ENCODE measurements around the gene CCDC197. TPM values are rescaled to one million over a fixed set of nuclear protein-coding genes. Genes with fewer than 3 reads are reported as not detected.

Gene CCDC197
- total RNA-seq, 1 experiment from 2014 or later, result not detected

- no peak overlapping the region for H3K4me3 ChIP-seq
- H2AFZ ChIP-seq, result no peak overlapping the region
- H3K9me2 ChIP-seq (ENCODE audit: insufficient read depth), result no peaks in the 10 kb centered on the region
- no peak overlapping the region for H3K4me2 ChIP-seq
- no peak for TF ChIP-seq EZH2 (IDR thresholded peaks at IDR 0.05; ENCODE audit: low read depth)
- no peak for TF ChIP-seq CTCF (conservative IDR thresholded peaks at IDR 0.05)
- H3K9me3 ChIP-seq (ENCODE audit: insufficient read depth, low read depth), result no peaks in the 10 kb centered on the region
- H3K36me3 ChIP-seq (ENCODE audit: low read depth), result no peaks in the 10 kb centered on the region
- intact Hi-C loops (cut with micrococcal nuclease; ENCODE audit: unreplicated experiment), result no loop called here
- ChIA-PET CTCF (no interaction called here), POLR2A (ENCODE audit: unreplicated experiment) (no interaction called here)
- BruUV-seq (replicated peaks), result no TSS peak
- H3K4me1 ChIP-seq (replicated peaks; ENCODE audit: insufficient read depth), result no peaks in the 10 kb centered on the region
- peaks cover 2% of the 10 kb centered on the region; the same call in 1 of the 2 replicates for H3F3A ChIP-seq (ENCODE audit: insufficient read depth, low read depth)
- H4K20me1 ChIP-seq (ENCODE audit: insufficient read depth), result no peaks in the 10 kb centered on the region
- DNase-seq, result no peak
- no peak overlapping the region for H3K27ac ChIP-seq
- H3K79me2 ChIP-seq (ENCODE audit: low read depth), result no peaks in the 10 kb centered on the region
- H3K27me3 ChIP-seq (ENCODE audit: insufficient read depth, low read depth), result no peaks in the 10 kb centered on the region
Measured at GRCh38 chr14:93951635-93952540, 45.2 kb upstream of the CCDC197 start.

GRCh38 chr14:93952829-93953228 lies 44.3 kb upstream of the CCDC197 start:
- no TSS peak for BruUV-seq (replicated peaks)
- H3F3A ChIP-seq (ENCODE audit: insufficient read depth, low read depth), result no peaks in the 10 kb centered on the region
- no peak overlapping the region for H3K4me2 ChIP-seq
- no peaks in the 10 kb centered on the region for H3K4me1 ChIP-seq (replicated peaks; ENCODE audit: insufficient read depth)
- TF ChIP-seq EZH2 (IDR thresholded peaks at IDR 0.05; ENCODE audit: low read depth) (no peak), CTCF (conservative IDR thresholded peaks at IDR 0.05) (no peak)
- ChIA-PET CTCF (no interaction called here), POLR2A (ENCODE audit: unreplicated experiment) (no interaction called here)
- H3K9me2 ChIP-seq (ENCODE audit: insufficient read depth), result no peaks in the 10 kb centered on the region
- DNase-seq, result no peak
- H3K27me3 ChIP-seq (ENCODE audit: insufficient read depth, low read depth), result no peaks in the 10 kb centered on the region
- no peaks in the 10 kb centered on the region for H3K36me3 ChIP-seq (ENCODE audit: low read depth)
- no peak overlapping the region for H2AFZ ChIP-seq
- H3K79me2 ChIP-seq (ENCODE audit: low read depth), result no peaks in the 10 kb centered on the region
- intact Hi-C loops (cut with micrococcal nuclease; ENCODE audit: unreplicated experiment), result no loop called here
- no peak overlapping the region for H3K4me3 ChIP-seq
- H4K20me1 ChIP-seq (ENCODE audit: insufficient read depth), result no peaks in the 10 kb centered on the region
- H3K9me3 ChIP-seq (ENCODE audit: insufficient read depth, low read depth), result no peaks in the 10 kb centered on the region
- no peak overlapping the region for H3K27ac ChIP-seq

DNA sequence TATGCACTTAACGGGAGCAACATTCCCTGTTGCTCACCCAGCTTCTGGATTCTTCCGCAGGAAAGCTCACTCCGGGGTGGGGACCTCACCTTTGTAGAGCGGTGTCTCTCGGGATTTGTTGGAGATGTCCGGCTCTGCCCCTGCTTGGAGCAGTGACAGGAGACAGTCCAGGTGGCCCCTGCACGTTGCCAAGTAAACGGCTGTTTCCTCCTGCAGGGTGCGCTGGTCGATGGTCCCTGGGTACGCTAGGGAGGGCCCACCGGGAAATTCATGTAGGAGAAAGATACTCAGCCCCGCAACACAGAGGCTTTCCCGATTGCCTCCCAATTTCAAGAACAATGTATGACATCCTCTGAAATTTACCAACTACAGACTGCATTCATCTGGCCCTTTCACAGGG lies 43.8 kb upstream of the CCDC197 start:
- no peaks in the 10 kb centered on the region for H4K20me1 ChIP-seq (ENCODE audit: insufficient read depth)
- no peak for DNase-seq
- H2AFZ ChIP-seq, result no peak overlapping the region
- intact Hi-C loops (cut with micrococcal nuclease; ENCODE audit: unreplicated experiment), result no loop called here
- no peaks in the 10 kb centered on the region for H3K36me3 ChIP-seq (ENCODE audit: low read depth)
- H3K27me3 ChIP-seq (ENCODE audit: insufficient read depth, low read depth), result no peaks in the 10 kb centered on the region
- H3K79me2 ChIP-seq (ENCODE audit: low read depth), result no peaks in the 10 kb centered on the region
- ChIA-PET POLR2A (ENCODE audit: unreplicated experiment) (no interaction called here), CTCF (no interaction called here)
- no peak overlapping the region for H3K4me2 ChIP-seq
- H3K4me3 ChIP-seq, result no peak overlapping the region
- no peak for TF ChIP-seq EZH2 (IDR thresholded peaks at IDR 0.05; ENCODE audit: low read depth)
- TF ChIP-seq CTCF (conservative IDR thresholded peaks at IDR 0.05), result no peak
- no peaks in the 10 kb centered on the region for H3K9me2 ChIP-seq (ENCODE audit: insufficient read depth)
- BruUV-seq (replicated peaks), result no TSS peak
- no peaks in the 10 kb centered on the region for H3K4me1 ChIP-seq (replicated peaks; ENCODE audit: insufficient read depth)
- H3F3A ChIP-seq (ENCODE audit: insufficient read depth, low read depth), result no peaks in the 10 kb centered on the region
- no peaks in the 10 kb centered on the region for H3K9me3 ChIP-seq (ENCODE audit: insufficient read depth, low read depth)
- no peak overlapping the region for H3K27ac ChIP-seq
